MCF 10A (cell line): ENCODE results near the gene SHC3. TPM values are rescaled to one million over a fixed set of nuclear protein-coding genes. Genes with fewer than 3 reads are reported as not detected.

Experiments used
- BruUV-seq: library from RNA; stranded (reverse); fragments of 400-500 nt; replicated peaks from 2 replicates; lab custom pipeline; 2021; lab: Mats Ljungman, UMichigan
- CTCF ChIA-PET: fragments of 300-600 bp; sonication (Branson Sonifier 250); formaldehyde crosslinking; extraction: SDS; loops from one replicate; lab custom pipeline; 2021; ENCODE audit warnings: antibody characterized with exemption, inconsistent platforms; lab: Yijun Ruan, JAX
- POLR2A ChIA-PET: fragments of 300-600, 350-650 bp; sonication (Branson Sonifier 250); formaldehyde crosslinking; extraction: SDS; loops from one replicate; lab custom pipeline; 2020; ENCODE audit warnings: antibody characterized with exemption, inconsistent platforms; lab: Yijun Ruan, JAX
- DNase-seq: peaks from one replicate; pipeline ENCODE4 v3.0.0-alpha.2; 2018; ENCODE audit not compliant: unreplicated experiment
- H3K27ac Mint-ChIP-seq: one replicate; pipeline ENCODE4 v1.8.0; 2022; ENCODE audit warnings: mild to moderate bottlenecking, low read depth, mixed read lengths; ENCODE audit not compliant: unreplicated experiment
- H3K27me3 Mint-ChIP-seq: one replicate; pipeline ENCODE4 v1.8.0; 2022; ENCODE audit warnings: mixed read lengths; ENCODE audit not compliant: insufficient read depth, unreplicated experiment
- H3K36me3 Mint-ChIP-seq: one replicate; pipeline ENCODE4 v1.8.0; 2022; ENCODE audit warnings: mild to moderate bottlenecking, moderate library complexity, mixed read lengths; ENCODE audit not compliant: insufficient read depth, unreplicated experiment
- H3K4me1 Mint-ChIP-seq: one replicate; pipeline ENCODE4 v1.8.0; 2022; ENCODE audit warnings: mixed read lengths; ENCODE audit not compliant: insufficient read depth, unreplicated experiment
- H3K4me3 Mint-ChIP-seq: one replicate; pipeline ENCODE4 v1.8.0; 2022; ENCODE audit warnings: mild to moderate bottlenecking, moderate library complexity, mixed read lengths; ENCODE audit not compliant: unreplicated experiment
- H3K9me3 Mint-ChIP-seq: one replicate; pipeline ENCODE4 v1.8.0; 2022; ENCODE audit warnings: mixed read lengths; ENCODE audit not compliant: unreplicated experiment
- CTCF ChIP-seq: fragments of 200-600 bp; IDR thresholded peaks from one replicate; pipeline ENCODE4 v1.8.0; 2022; ENCODE audit warnings: antibody characterized with exemption, mild to moderate bottlenecking; ENCODE audit not compliant: unreplicated experiment
- intact Hi-C: fragments of 100-400 bp; cut with micrococcal nuclease; formaldehyde crosslinking; loops from 2 replicates; pipeline ENCODE4 v1.14.1; 2022
- total RNA-seq: library from RNA; stranded (reverse); gene quantifications from 2 replicates; pipeline ENCODE4 v1.2.3, GENCODE V29; 2022

The SHC3 gene
- total RNA-seq, 1 experiment from 2014 or later: 0.02 TPM

- Mint-ChIP-seq H3K27me3 (no peaks in the 10 kb centered on the region), H3K9me3 (no peaks in the 10 kb centered on the region), H3K27ac (no peak overlapping the region), H3K4me3 (no peak overlapping the region), H3K4me1 (peaks cover 6% of the 10 kb centered on the region), H3K36me3 (peaks cover 5% of the 10 kb centered on the region)
- POLR2A ChIA-PET: no interaction called here
- BruUV-seq: no TSS peak
- no peak for TF ChIP-seq CTCF
- intact Hi-C loops: no loop called here
- CTCF ChIA-PET: no interaction called here
- no peak for DNase-seq
These were observed 141.3 kb downstream of the SHC3 start for GRCh38 chr9:89037346-89037745.

GRCh38 chr9:89036891-89037290, 141.7 kb downstream of the SHC3 start:
- intact Hi-C loops: no loop called here
- POLR2A ChIA-PET: no interaction called here
- TF ChIP-seq CTCF: no peak
- Mint-ChIP-seq H3K27ac (no peak overlapping the region), H3K9me3 (no peaks in the 10 kb centered on the region), H3K36me3 (peaks cover 5% of the 10 kb centered on the region), H3K27me3 (no peaks in the 10 kb centered on the region), H3K4me3 (no peak overlapping the region), H3K4me1 (peaks cover 6% of the 10 kb centered on the region)
- BruUV-seq: no TSS peak
- CTCF ChIA-PET: interaction anchor here (0.6 kb wide), 1 partner anchor 942 kb away, joined by 3 read pairs; no protein-coding TSS in a partner anchor
- DNase-seq: no peak

GRCh38 chr9:89036383-89036782, 142.2 kb downstream of the SHC3 start:
- peaks cover 5% of the 10 kb centered on the region for H3K36me3 Mint-ChIP-seq
- H3K4me1 Mint-ChIP-seq: peaks cover 6% of the 10 kb centered on the region
- H3K4me3 Mint-ChIP-seq: no peak overlapping the region
- TF ChIP-seq CTCF: no peak
- intact Hi-C loops: no loop called here
- CTCF ChIA-PET: interaction anchor here (0.6 kb wide), 1 partner anchor 942 kb away, joined by 3 read pairs; no protein-coding TSS in a partner anchor
- H3K27me3 Mint-ChIP-seq: no peaks in the 10 kb centered on the region
- peak; percentile 11 for DNase-seq
- POLR2A ChIA-PET: interaction anchor here (1.1 kb wide), 1 partner anchor 10 kb away, joined by 3 read pairs; no protein-coding TSS in a partner anchor
- no TSS peak for BruUV-seq
- H3K9me3 Mint-ChIP-seq: no peaks in the 10 kb centered on the region
- no peak overlapping the region for H3K27ac Mint-ChIP-seq

GRCh38 chr9:89032661-89033060, 146.0 kb downstream of the SHC3 start:
- no peak for DNase-seq
- Mint-ChIP-seq H3K4me1 (no peaks in the 10 kb centered on the region), H3K9me3 (no peaks in the 10 kb centered on the region), H3K36me3 (peaks cover 5% of the 10 kb centered on the region), H3K27ac (no peak overlapping the region), H3K27me3 (no peaks in the 10 kb centered on the region), H3K4me3 (no peak overlapping the region)
- no TSS peak for BruUV-seq
- POLR2A ChIA-PET: no interaction called here
- no peak for TF ChIP-seq CTCF
- CTCF ChIA-PET: interaction anchor here (0.9 kb wide), 2 partner anchors 57 to 1081 kb away, joined by 3 read pairs; no protein-coding TSS in a partner anchor
- intact Hi-C loops: no loop called here
